ENCODE measurements around the gene STAC2.

Gene STAC2

GRCh38 chr17:39244016-39244599 is 18.4 kb upstream of the STAC2 start:
- TF ChIP-seq CTCF (IDR thresholded peaks at IDR 0.05; ENCODE audit: low read depth, low read length, poor library complexity, severe bottlenecking) (no peak), EZH2phosphoT487 (IDR thresholded peaks at IDR 0.05; ENCODE audit: borderline replicate concordance, low read length) (no peak)
- Histone ChIP-seq H3K79me2 (ENCODE audit: control insufficient read depth, low read length) (no peaks in the 10 kb centered on the region), H4K20me1 (ENCODE audit: control insufficient read depth, insufficient read depth, low read depth, low read length) (no peaks in the 10 kb centered on the region; the same call in 1 of the 2 replicates), H3K9me2 (replicated peaks; ENCODE audit: control insufficient read depth, low read length) (no peaks in the 10 kb centered on the region), H3K4me1 (ENCODE audit: control insufficient read depth, low read length) (peaks cover 42% of the 10 kb centered on the region), H3K4me2 (ENCODE audit: low read length) (peak overlapping the region; percentile 84), H3K9me3 (ENCODE audit: control insufficient read depth, insufficient read depth, low read length) (no peaks in the 10 kb centered on the region), H3K4me3 (ENCODE audit: low read length) (peak overlapping the region; percentile 62), H3K27me3 (ENCODE audit: control insufficient read depth, low read length) (no peaks in the 10 kb centered on the region), H3K27ac (ENCODE audit: low read depth, low read length) (peak overlapping the region; percentile 74), H3F3A (ENCODE audit: control insufficient read depth, insufficient read depth) (peaks cover 14% of the 10 kb centered on the region; the same call in 1 of the 2 replicates), H3K36me3 (ENCODE audit: control insufficient read depth, low read length) (no peaks in the 10 kb centered on the region)

DNA sequence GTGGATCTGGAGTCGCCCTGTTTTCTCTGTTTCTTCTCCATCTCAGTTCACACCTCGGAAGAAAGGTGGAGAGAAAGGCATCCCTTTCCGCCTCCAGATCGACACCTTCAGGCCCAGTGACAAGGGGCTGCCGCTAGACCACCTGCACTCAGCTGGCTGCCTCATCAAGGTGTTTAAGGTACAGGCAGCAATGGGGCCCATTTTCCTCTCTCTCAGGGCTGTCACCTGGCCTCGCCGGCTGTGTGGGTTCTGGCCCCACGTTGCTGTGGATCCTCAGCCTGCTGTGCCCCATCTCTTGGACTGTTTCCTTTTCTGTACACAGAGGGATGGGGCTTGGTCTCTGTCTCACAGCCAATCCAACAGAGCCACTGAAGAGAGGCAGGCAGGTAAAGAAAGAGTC is 17.4 kb upstream of the STAC2 start:
- peak overlapping the region; percentile 74 for H3K27ac ChIP-seq (ENCODE audit: low read depth, low read length)
- H3F3A ChIP-seq (ENCODE audit: control insufficient read depth, insufficient read depth), result peaks cover 15% of the 10 kb centered on the region; the same call in 1 of the 2 replicates
- no peaks in the 10 kb centered on the region for H3K9me3 ChIP-seq (ENCODE audit: control insufficient read depth, insufficient read depth, low read length)
- no peaks in the 10 kb centered on the region for H3K79me2 ChIP-seq (ENCODE audit: control insufficient read depth, low read length)
- no peaks in the 10 kb centered on the region; the same call in 1 of the 2 replicates for H4K20me1 ChIP-seq (ENCODE audit: control insufficient read depth, insufficient read depth, low read depth, low read length)
- H3K27me3 ChIP-seq (ENCODE audit: control insufficient read depth, low read length), result no peaks in the 10 kb centered on the region
- peak overlapping the region; percentile 62 for H3K4me3 ChIP-seq (ENCODE audit: low read length)
- H3K4me1 ChIP-seq (ENCODE audit: control insufficient read depth, low read length), result peaks cover 51% of the 10 kb centered on the region
- H3K9me2 ChIP-seq (replicated peaks; ENCODE audit: control insufficient read depth, low read length), result no peaks in the 10 kb centered on the region
- H3K4me2 ChIP-seq (ENCODE audit: low read length), result peak overlapping the region; percentile 84
- no peak for TF ChIP-seq CTCF (IDR thresholded peaks at IDR 0.05; ENCODE audit: low read depth, low read length, poor library complexity, severe bottlenecking)
- no peak for TF ChIP-seq EZH2phosphoT487 (IDR thresholded peaks at IDR 0.05; ENCODE audit: borderline replicate concordance, low read length)
- H3K36me3 ChIP-seq (ENCODE audit: control insufficient read depth, low read length), result no peaks in the 10 kb centered on the region

DNA sequence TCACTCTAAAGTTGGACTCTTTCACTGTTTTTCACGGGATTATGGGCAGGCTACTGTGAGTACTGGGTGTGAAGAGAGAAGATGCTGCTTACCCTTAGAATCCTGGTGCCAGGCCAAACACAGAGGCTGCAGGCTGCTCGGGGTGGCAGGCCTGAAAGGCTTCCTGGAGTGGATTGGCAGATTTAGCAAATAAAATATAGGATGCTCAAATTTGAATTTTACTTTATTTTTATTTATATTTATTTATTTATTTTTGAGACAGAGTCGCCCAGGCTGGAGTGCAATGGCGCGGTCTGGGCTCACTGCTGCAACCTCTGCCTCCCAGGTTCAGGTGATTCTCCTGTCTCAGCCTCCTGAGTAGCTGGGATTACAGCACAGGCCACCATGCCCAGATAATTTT is 14.9 kb upstream of the STAC2 start:
- Histone ChIP-seq H3K79me2 (ENCODE audit: control insufficient read depth, low read length) (no peaks in the 10 kb centered on the region), H3K4me2 (ENCODE audit: low read length) (no peak overlapping the region)

More for the DNA sequence above, 14.9 kb upstream of the STAC2 start:
- Histone ChIP-seq H3K27ac (ENCODE audit: low read depth, low read length) (no peak overlapping the region), H3F3A (ENCODE audit: control insufficient read depth, insufficient read depth) (peaks cover 15% of the 10 kb centered on the region; the same call in 1 of the 2 replicates), H3K27me3 (ENCODE audit: control insufficient read depth, low read length) (no peaks in the 10 kb centered on the region), H3K9me2 (replicated peaks; ENCODE audit: control insufficient read depth, low read length) (no peaks in the 10 kb centered on the region), H3K4me1 (ENCODE audit: control insufficient read depth, low read length) (peaks cover 57% of the 10 kb centered on the region), H3K4me3 (ENCODE audit: low read length) (no peak overlapping the region), H4K20me1 (ENCODE audit: control insufficient read depth, insufficient read depth, low read depth, low read length) (no peaks in the 10 kb centered on the region; the same call in 1 of the 2 replicates), H3K36me3 (ENCODE audit: control insufficient read depth, low read length) (no peaks in the 10 kb centered on the region), H3K9me3 (ENCODE audit: control insufficient read depth, insufficient read depth, low read length) (no peaks in the 10 kb centered on the region)
- TF ChIP-seq EZH2phosphoT487 (IDR thresholded peaks at IDR 0.05; ENCODE audit: borderline replicate concordance, low read length) (no peak), CTCF (IDR thresholded peaks at IDR 0.05; ENCODE audit: low read depth, low read length, poor library complexity, severe bottlenecking) (no peak)

Data from DOHH2 (cell line).